KMS-11 (cell line): ENCODE results near the gene SLC27A4.

ENCODE experiments used
- H2AFZ ChIP-seq: fragments of 200-600 bp; sonication (generic); 2 replicates; pipeline ENCODE4 v1.6.1; 2016; ENCODE audit warnings: antibody characterized with exemption, mixed run types, low read depth
- H3K27ac ChIP-seq: fragments of 200-600 bp; sonication (generic); 2 replicates; pipeline ENCODE4 v1.6.1; 2016; ENCODE audit warnings: mild to moderate bottlenecking, mixed run types
- H3K27me3 ChIP-seq: fragments of 200-600 bp; sonication (generic); 2 replicates; pipeline ENCODE4 v1.6.1; 2017; ENCODE audit warnings: mild to moderate bottlenecking, low read depth, mixed run types, moderate library complexity; ENCODE audit not compliant: insufficient read depth
- H3K36me3 ChIP-seq: fragments of 200-600 bp; sonication (generic); 2 replicates; pipeline ENCODE4 v1.6.1; 2017; ENCODE audit warnings: mild to moderate bottlenecking, mixed run types; ENCODE audit not compliant: insufficient read depth
- H3K4me1 ChIP-seq: fragments of 200-600 bp; sonication (generic); 2 replicates; pipeline ENCODE4 v1.6.1; 2016; ENCODE audit warnings: mild to moderate bottlenecking, low read depth, mixed run types; ENCODE audit not compliant: poor library complexity, severe bottlenecking
- H3K4me2 ChIP-seq: fragments of 200-600 bp; sonication (generic); 2 replicates; pipeline ENCODE4 v1.7.0; 2016; ENCODE audit warnings: mild to moderate bottlenecking, mixed run types
- H3K4me3 ChIP-seq: fragments of 200-600 bp; sonication (generic); IDR thresholded peaks from 2 replicates; pipeline ENCODE4 v1.6.1; 2017; ENCODE audit warnings: low read depth, low read length, mixed read lengths; ENCODE audit not compliant: insufficient read depth
- H3K79me2 ChIP-seq: fragments of 200-600 bp; sonication (generic); 2 replicates; pipeline ENCODE4 v1.6.1; 2016; ENCODE audit warnings: low read depth, mixed run types; ENCODE audit not compliant: insufficient read depth
- H3K9ac ChIP-seq: fragments of 200-600 bp; sonication (generic); 2 replicates; pipeline ENCODE4 v1.6.1; 2016; ENCODE audit warnings: mild to moderate bottlenecking, mixed run types
- H4K20me1 ChIP-seq: fragments of 200-600 bp; sonication (generic); 2 replicates; pipeline ENCODE4 v1.6.1; 2016; ENCODE audit warnings: mild to moderate bottlenecking, mixed run types; ENCODE audit not compliant: insufficient read depth
- TF ChIP-seq, protein P1 (sequence below): fragments of 200-600 bp; sonication (generic); conservative IDR thresholded peaks from 2 replicates; pipeline ENCODE4 v1.6.1; 2017; ENCODE audit warnings: low read depth, mild to moderate bottlenecking, antibody characterized with exemption, low read length, moderate library complexity, mixed read lengths

The SLC27A4 gene

DNA sequence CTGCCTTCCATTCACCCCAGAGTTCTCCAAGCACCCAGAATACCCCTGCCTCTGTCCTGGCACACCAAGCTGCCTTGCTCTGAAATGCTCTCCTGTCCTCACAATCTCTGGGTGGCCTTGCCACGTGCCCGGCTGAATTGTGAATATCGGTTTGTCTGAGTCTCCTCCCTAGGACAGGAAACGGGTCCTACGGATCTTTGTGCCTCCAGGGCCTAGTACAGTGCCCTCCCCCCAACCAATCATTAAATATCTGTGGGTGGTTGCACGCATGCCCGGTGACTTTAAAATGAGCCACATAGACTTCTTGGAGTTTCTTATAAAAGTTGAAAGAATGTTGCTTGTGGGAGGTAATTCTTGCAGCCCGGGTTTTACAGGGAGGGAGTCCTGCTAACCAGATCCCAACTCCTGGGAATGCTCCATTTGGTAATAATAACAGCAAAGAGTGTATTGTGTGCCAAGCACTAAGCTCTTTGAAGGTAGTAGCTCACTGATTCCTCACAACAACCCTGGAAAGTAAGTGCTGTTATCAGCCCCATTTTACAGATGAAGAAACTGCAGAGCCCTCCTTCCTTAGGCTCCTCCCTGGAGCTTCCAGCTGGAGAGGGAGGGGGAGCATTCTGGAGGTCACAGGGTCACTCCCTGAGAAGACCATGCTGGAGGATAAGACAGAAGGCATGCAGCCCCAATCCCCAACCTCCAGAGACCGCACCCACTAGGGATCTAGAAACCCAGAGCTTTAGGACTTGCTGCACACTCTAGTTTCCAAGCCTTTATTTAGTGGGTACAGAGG lies 54.2 kb downstream of the SLC27A4 start:
- Histone ChIP-seq H3K36me3 (no peaks in the 10 kb centered on the region), H2AFZ (no peak overlapping the region), H3K9ac (no peak overlapping the region), H4K20me1 (no peaks in the 10 kb centered on the region), H3K4me3 (no peak overlapping the region), H3K4me1 (no peaks in the 10 kb centered on the region), H3K27ac (no peak overlapping the region), H3K79me2 (no peaks in the 10 kb centered on the region), H3K4me2 (no peak overlapping the region), H3K27me3 (no peaks in the 10 kb centered on the region)
- TF ChIP-seq, protein P1, sequence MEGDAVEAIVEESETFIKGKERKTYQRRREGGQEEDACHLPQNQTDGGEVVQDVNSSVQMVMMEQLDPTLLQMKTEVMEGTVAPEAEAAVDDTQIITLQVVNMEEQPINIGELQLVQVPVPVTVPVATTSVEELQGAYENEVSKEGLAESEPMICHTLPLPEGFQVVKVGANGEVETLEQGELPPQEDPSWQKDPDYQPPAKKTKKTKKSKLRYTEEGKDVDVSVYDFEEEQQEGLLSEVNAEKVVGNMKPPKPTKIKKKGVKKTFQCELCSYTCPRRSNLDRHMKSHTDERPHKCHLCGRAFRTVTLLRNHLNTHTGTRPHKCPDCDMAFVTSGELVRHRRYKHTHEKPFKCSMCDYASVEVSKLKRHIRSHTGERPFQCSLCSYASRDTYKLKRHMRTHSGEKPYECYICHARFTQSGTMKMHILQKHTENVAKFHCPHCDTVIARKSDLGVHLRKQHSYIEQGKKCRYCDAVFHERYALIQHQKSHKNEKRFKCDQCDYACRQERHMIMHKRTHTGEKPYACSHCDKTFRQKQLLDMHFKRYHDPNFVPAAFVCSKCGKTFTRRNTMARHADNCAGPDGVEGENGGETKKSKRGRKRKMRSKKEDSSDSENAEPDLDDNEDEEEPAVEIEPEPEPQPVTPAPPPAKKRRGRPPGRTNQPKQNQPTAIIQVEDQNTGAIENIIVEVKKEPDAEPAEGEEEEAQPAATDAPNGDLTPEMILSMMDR, result no peak

DNA sequence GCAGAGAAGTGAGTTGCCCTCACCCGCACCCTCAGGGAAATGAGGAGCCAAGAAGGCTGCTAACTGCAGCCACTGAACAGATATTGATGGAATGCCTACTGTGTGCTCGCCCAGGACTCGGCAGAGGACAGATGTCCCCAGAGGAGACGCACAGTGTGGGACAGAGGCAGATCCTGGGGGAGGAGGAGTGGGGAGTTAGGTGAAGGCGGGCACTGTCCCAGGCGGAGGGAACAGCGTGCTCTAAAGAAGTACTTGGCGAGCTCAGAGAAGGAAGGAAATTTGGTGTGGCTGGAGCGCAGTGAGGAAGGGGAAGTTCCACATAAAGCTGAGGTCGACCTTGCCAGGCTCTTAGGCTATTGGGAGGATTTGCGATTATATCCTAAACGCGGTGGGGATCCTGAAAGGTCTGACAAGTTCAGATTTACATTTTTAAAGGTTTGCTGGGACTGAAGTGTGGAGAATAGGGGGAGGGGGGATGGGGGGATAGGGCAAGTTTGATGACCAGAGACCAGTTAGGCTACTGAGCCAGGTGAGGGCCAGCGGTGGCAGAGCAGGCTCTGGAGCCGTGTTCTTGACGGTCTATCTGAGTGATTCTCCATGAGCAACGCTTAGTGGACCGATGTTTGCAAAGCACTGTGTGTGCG lies 56.8 kb downstream of the SLC27A4 start:
- H4K20me1 ChIP-seq, result no peaks in the 10 kb centered on the region
- no peak overlapping the region for H3K4me3 ChIP-seq
- H3K4me1 ChIP-seq, result no peaks in the 10 kb centered on the region
- no peak overlapping the region for H2AFZ ChIP-seq
- no peak overlapping the region for H3K4me2 ChIP-seq
- no peaks in the 10 kb centered on the region for H3K27me3 ChIP-seq
- no peaks in the 10 kb centered on the region for H3K36me3 ChIP-seq
- TF ChIP-seq, protein P1, result no peak
- no peak overlapping the region for H3K9ac ChIP-seq
- H3K79me2 ChIP-seq, result no peaks in the 10 kb centered on the region
- no peak overlapping the region for H3K27ac ChIP-seq

DNA sequence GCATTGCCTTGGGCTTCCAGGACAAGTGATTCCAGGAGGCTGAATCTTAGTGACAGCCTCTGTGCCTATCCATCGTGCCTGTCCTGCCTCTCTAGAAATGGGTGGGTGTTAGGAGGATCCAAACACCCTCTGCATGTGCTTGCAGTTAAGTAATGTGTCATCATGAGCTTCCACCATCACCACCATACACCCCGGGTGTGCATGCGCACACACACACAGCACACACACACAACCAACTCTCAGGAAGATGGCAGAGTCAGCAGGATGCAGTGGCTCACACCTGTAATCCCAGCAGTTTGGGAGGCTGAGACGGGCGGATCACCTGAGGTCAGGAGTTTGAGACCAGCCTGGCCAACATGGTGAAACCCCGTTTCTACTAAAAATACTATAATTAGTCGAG lies 57.5 kb downstream of the SLC27A4 start:
- H4K20me1 ChIP-seq, result no peaks in the 10 kb centered on the region
- no peak overlapping the region for H3K4me3 ChIP-seq
- H3K36me3 ChIP-seq, result no peaks in the 10 kb centered on the region
- TF ChIP-seq, protein P1, result no peak
- no peak overlapping the region for H3K9ac ChIP-seq
- no peak overlapping the region for H3K27ac ChIP-seq
- H3K79me2 ChIP-seq, result no peaks in the 10 kb centered on the region
- H3K4me1 ChIP-seq, result no peaks in the 10 kb centered on the region
- H3K27me3 ChIP-seq, result no peaks in the 10 kb centered on the region
- no peak overlapping the region for H3K4me2 ChIP-seq
- no peak overlapping the region for H2AFZ ChIP-seq

DNA sequence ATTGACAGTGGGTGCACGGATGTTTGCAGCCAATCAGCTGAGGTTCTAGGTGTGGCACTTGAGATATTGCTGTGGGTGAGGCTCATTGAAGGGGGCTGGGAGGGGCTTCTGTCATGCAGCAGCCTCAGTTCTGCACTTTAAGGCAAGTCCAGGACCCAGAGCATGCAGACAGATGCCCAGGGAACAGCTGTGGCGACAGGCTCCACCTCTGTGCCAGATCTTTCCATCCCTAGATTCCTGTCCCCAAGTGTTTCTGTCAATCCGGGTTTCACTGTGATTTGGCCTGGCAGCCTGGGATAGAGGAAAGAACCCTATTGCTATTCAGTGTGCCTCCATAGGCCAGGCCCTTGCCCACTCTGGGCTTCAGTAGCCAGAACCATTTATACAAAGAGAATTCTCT lies 59.5 kb downstream of the SLC27A4 start:
- no peaks in the 10 kb centered on the region for H3K4me1 ChIP-seq
- no peak overlapping the region for H3K4me3 ChIP-seq
- no peak overlapping the region for H3K27ac ChIP-seq
- TF ChIP-seq, protein P1, result no peak
- H4K20me1 ChIP-seq, result no peaks in the 10 kb centered on the region
- H3K79me2 ChIP-seq, result no peaks in the 10 kb centered on the region
- no peaks in the 10 kb centered on the region for H3K36me3 ChIP-seq
- no peaks in the 10 kb centered on the region for H3K27me3 ChIP-seq
- H3K4me2 ChIP-seq, result no peak overlapping the region
- no peak overlapping the region for H2AFZ ChIP-seq
- no peak overlapping the region for H3K9ac ChIP-seq
